Caco-2 (cell line): ENCODE data around the gene C8G. TPM values are rescaled to one million over a fixed set of nuclear protein-coding genes. Genes with fewer than 3 reads are reported as not detected.

Experiments
- BruUV-seq: library from RNA; stranded (reverse); fragments of 400-500 nt; replicated peaks from 2 replicates; lab custom pipeline; 2021; lab: Mats Ljungman, UMichigan
- CTCF ChIA-PET: fragments of 300-600 bp; sonication (Branson Sonifier 250); formaldehyde crosslinking; loops from one replicate; lab custom pipeline; 2022; ENCODE audit warnings: antibody characterized with exemption; lab: Charles Lee
- POLR2A ChIA-PET: fragments of 300-600 bp; sonication (Branson Sonifier 250); formaldehyde crosslinking; loops from one replicate; lab custom pipeline; 2022; ENCODE audit warnings: antibody characterized with exemption; lab: Charles Lee
- DNase-seq, 2 experiments: peaks; one replicate each; pipeline versions ENCODE4 v3.0.0 to v3.0.0-alpha.2; 2020 to 2022
- H3K27me3 ChIP-seq: replicated peaks from 2 replicates; pipeline ENCODE4 v1.6.0; 2011; ENCODE audit warnings: low read length; ENCODE audit not compliant: control insufficient read depth, insufficient read depth
- H3K36me3 ChIP-seq: 2 replicates; pipeline ENCODE4 v1.5.1; 2011; ENCODE audit warnings: low read length; ENCODE audit not compliant: control insufficient read depth, insufficient read depth
- H3K4me1 ChIP-seq: fragments of 250-450 bp; sonication (Bioruptor Pico); 2 replicates; pipeline ENCODE4 v1.5.1; 2020; ENCODE audit warnings: mild to moderate bottlenecking
- H3K4me3 ChIP-seq: 2 replicates; pipeline ENCODE4 v1.5.1; 2011; ENCODE audit warnings: low read depth, mild to moderate bottlenecking, control low read depth, low read length
- H3K9me3 ChIP-seq: fragments of 250-450 bp; sonication (Bioruptor Pico); 2 replicates; pipeline ENCODE4 v1.5.1; 2020; ENCODE audit warnings: mild to moderate bottlenecking, moderate library complexity
- H3K27ac Mint-ChIP-seq: one replicate; pipeline ENCODE4 v1.8.0; 2022; ENCODE audit warnings: mixed read lengths; ENCODE audit not compliant: unreplicated experiment
- H3K27me3 Mint-ChIP-seq: one replicate; pipeline ENCODE4 v1.8.0; 2022; ENCODE audit warnings: mixed read lengths; ENCODE audit not compliant: insufficient read depth, unreplicated experiment
- H3K36me3 Mint-ChIP-seq: one replicate; pipeline ENCODE4 v1.8.0; 2022; ENCODE audit warnings: mild to moderate bottlenecking, mixed read lengths; ENCODE audit not compliant: insufficient read depth, unreplicated experiment
- H3K4me1 Mint-ChIP-seq: one replicate; pipeline ENCODE4 v1.8.0; 2022; ENCODE audit warnings: low read depth, mixed read lengths; ENCODE audit not compliant: unreplicated experiment
- H3K4me3 Mint-ChIP-seq: one replicate; pipeline ENCODE4 v1.8.0; 2022; ENCODE audit warnings: mild to moderate bottlenecking, moderate library complexity, mixed read lengths; ENCODE audit not compliant: unreplicated experiment
- H3K9me3 Mint-ChIP-seq: one replicate; pipeline ENCODE4 v1.8.0; 2022; ENCODE audit warnings: mixed read lengths; ENCODE audit not compliant: unreplicated experiment
- intact Hi-C: fragments of 100-400 bp; cut with micrococcal nuclease; formaldehyde crosslinking; loops from one replicate; pipeline ENCODE4 v1.10.0; 2022; ENCODE audit not compliant: unreplicated experiment
- total RNA-seq: library from RNA; stranded (reverse); gene quantifications from 2 replicates; pipeline ENCODE4 v1.2.3, GENCODE V29; 2022
- TF ChIP-seq, protein P1 (sequence below), 2 experiments: fragments of 200-600 bp in 1 of 2; IDR thresholded peaks; 1 replicate in 1 of 2; 2 replicates in 1 of 2; pipeline versions ENCODE4 v1.5.1 to v1.8.0; 2011 to 2022; ENCODE audit warnings: antibody characterized with exemption in 1 of 2, control low read depth in 1 of 2, inconsistent platforms in 1 of 2, low read depth in 1 of 2, low read length in 1 of 2, mild to moderate bottlenecking in 1 of 2, moderate library complexity in 1 of 2; ENCODE audit not compliant: insufficient read depth in 1 of 2, severe bottlenecking in 1 of 2, unreplicated experiment in 1 of 2

Gene C8G
- total RNA-seq, 1 experiment from 2014 or later: 0.77 TPM

DNA sequence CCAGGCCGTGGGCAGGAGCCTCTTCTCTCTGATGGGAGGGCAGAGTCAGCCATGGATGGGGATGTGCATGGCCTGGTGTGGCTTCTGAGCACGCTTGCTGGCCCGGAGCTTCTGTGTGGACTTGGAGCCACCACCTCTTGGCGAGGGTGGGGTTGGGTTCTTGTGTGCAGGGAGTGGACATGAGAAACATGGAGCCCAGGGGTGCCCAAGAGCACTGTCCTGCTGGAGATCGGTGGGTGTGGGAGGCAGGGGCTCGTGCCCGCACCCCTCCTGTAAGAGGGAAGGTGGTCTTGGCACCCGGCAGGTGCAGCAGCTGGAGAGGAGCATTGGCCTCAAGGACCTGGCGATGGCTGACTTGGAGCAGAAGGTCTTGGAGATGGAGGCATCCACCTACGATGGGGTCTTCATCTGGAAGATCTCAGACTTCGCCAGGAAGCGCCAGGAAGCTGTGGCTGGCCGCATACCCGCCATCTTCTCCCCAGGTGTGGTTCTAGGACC, 24.3 kb upstream of the C8G start:
- no peak for DNase-seq
- no peak overlapping the region for H3K4me3 Mint-ChIP-seq
- H3K9me3 Mint-ChIP-seq: no peaks in the 10 kb centered on the region
- intact Hi-C loops: no loop called here
- H3K36me3 Mint-ChIP-seq: peaks cover 80% of the 10 kb centered on the region
- Histone ChIP-seq H3K4me1 (no peaks in the 10 kb centered on the region), H3K9me3 (no peaks in the 10 kb centered on the region), H3K36me3 (peaks cover 1% of the 10 kb centered on the region), H3K27me3 (no peaks in the 10 kb centered on the region), H3K4me3 (no peak overlapping the region)
- no peaks in the 10 kb centered on the region for H3K27me3 Mint-ChIP-seq
- BruUV-seq: no TSS peak
- CTCF ChIA-PET: interaction anchor here (0.7 kb wide), 1 partner anchor 19 kb away, joined by 3 read pairs; no protein-coding TSS in a partner anchor
- TF ChIP-seq, protein P1, sequence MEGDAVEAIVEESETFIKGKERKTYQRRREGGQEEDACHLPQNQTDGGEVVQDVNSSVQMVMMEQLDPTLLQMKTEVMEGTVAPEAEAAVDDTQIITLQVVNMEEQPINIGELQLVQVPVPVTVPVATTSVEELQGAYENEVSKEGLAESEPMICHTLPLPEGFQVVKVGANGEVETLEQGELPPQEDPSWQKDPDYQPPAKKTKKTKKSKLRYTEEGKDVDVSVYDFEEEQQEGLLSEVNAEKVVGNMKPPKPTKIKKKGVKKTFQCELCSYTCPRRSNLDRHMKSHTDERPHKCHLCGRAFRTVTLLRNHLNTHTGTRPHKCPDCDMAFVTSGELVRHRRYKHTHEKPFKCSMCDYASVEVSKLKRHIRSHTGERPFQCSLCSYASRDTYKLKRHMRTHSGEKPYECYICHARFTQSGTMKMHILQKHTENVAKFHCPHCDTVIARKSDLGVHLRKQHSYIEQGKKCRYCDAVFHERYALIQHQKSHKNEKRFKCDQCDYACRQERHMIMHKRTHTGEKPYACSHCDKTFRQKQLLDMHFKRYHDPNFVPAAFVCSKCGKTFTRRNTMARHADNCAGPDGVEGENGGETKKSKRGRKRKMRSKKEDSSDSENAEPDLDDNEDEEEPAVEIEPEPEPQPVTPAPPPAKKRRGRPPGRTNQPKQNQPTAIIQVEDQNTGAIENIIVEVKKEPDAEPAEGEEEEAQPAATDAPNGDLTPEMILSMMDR (IDR thresholded peaks at IDR 0.05; ENCODE audit: insufficient read depth in 1 of 2, low read depth in 1 of 2, low read length in 1 of 2, severe bottlenecking in 1 of 2, unreplicated experiment in 1 of 2): no peak
- POLR2A ChIA-PET: no interaction called here
- no peaks in the 10 kb centered on the region for H3K4me1 Mint-ChIP-seq
- no peak overlapping the region for H3K27ac Mint-ChIP-seq

DNA sequence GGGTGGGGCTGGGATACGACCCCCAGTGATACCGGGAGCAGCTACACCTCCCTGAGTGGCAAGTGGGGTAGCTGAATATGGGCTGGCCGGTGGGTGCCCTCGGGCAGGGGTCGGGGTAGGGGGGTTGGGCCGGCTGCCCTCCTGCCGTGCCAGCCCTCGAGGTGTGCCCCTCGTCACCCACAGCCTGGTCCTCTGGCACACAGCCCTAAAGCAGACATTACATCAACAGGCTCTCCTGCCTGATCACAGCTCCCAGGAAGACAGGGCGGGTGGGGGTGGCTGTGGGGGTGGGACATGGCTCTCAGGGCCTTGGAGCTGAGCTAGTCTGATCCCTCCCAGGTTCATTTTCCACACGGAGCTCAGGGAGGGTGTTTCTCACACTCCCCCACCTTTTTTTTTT, 23.7 kb upstream of the C8G start:
- intact Hi-C loops: no loop called here
- TF ChIP-seq, protein P1 (IDR thresholded peaks at IDR 0.05; ENCODE audit: insufficient read depth in 1 of 2, low read depth in 1 of 2, low read length in 1 of 2, severe bottlenecking in 1 of 2, unreplicated experiment in 1 of 2): no peak
- Mint-ChIP-seq H3K36me3 (peaks cover 80% of the 10 kb centered on the region), H3K27me3 (no peaks in the 10 kb centered on the region), H3K4me1 (no peaks in the 10 kb centered on the region), H3K9me3 (no peaks in the 10 kb centered on the region), H3K4me3 (no peak overlapping the region), H3K27ac (no peak overlapping the region)
- BruUV-seq: no TSS peak
- no peaks in the 10 kb centered on the region for H3K4me1 ChIP-seq
- H3K36me3 ChIP-seq: peaks cover 3% of the 10 kb centered on the region; the same call in 1 of the 2 replicates
- no peak overlapping the region for H3K4me3 ChIP-seq
- H3K27me3 ChIP-seq: no peaks in the 10 kb centered on the region
- ChIA-PET CTCF (no interaction called here), POLR2A (no interaction called here)
- H3K9me3 ChIP-seq: no peaks in the 10 kb centered on the region
- DNase-seq: no peak

DNA sequence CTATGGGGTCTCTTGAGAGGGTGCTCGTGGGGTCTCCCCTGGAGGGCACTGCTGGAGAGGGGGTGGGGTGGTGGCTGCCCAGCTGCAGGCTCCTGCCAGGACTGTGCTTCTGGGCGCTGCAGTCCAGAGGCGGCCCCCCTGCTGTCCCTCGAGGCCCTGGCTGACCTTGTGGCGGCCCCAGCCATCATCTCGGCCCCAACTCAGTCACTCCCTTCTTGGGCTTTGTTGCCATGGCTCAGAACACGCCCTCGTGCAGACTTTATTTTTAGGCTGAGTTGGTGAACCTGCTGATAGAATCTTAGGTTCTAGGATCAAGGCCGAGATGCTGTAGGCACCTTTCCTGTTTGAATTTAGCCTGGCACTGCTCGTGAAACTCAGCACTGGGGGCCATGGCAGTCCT, 23.3 kb upstream of the C8G start:
- H3K27me3 Mint-ChIP-seq: no peaks in the 10 kb centered on the region
- no peak overlapping the region for H3K4me3 Mint-ChIP-seq
- no peaks in the 10 kb centered on the region for H3K9me3 Mint-ChIP-seq
- H3K4me1 Mint-ChIP-seq: no peaks in the 10 kb centered on the region
- no peak for DNase-seq
- H3K4me3 ChIP-seq: no peak overlapping the region
- peaks cover 5% of the 10 kb centered on the region; the same call in 1 of the 2 replicates for H3K36me3 ChIP-seq
- ChIA-PET POLR2A (no interaction called here), CTCF (no interaction called here)
- H3K36me3 Mint-ChIP-seq: peaks cover 80% of the 10 kb centered on the region
- H3K27me3 ChIP-seq: no peaks in the 10 kb centered on the region
- H3K4me1 ChIP-seq: no peaks in the 10 kb centered on the region
- intact Hi-C loops: no loop called here
- no peaks in the 10 kb centered on the region for H3K9me3 ChIP-seq
- no TSS peak for BruUV-seq
- H3K27ac Mint-ChIP-seq: no peak overlapping the region
- TF ChIP-seq, protein P1 (IDR thresholded peaks at IDR 0.05; ENCODE audit: insufficient read depth in 1 of 2, low read depth in 1 of 2, low read length in 1 of 2, severe bottlenecking in 1 of 2, unreplicated experiment in 1 of 2): no peak
